ENCODE measurements around the gene GHRHR. TPM values are rescaled to one million over a fixed set of nuclear protein-coding genes. Genes with fewer than 3 reads are reported as not detected.

Gene GHRHR
- total and polyA plus RNA-seq, 9 of the 15 experiments (the other 6 are each of a cell fraction or from before 2014, with no cell fraction given), result not detected

DNA sequence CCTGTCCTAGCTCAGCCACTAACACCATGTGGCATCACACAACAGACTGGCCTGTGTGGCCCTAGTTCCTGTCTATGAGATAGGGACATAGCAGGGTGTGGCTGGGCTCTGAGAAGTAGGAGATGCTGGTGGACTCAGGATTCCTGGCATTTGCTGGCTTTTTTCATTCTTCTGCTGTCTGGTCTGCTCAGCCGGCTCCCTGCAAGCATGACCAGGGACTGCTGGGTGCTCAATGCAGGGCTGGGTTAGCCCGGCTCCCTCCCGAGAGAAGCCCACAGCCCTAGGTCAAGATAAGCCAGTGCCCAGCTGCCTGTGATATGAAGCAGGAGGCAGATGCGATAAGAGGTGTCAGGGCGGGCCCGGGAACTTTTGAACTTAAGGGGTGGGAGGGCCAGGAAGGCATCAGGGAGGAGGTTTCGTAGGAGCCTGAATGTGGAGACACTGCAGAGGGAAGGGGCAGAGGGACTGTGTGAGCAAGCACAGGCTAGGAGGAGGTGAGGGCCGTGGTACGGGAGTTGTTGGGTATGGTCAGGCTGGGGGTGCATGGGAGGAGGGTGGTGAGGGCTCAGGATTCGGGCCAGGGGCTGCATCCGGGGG lies 48.6 kb upstream of the GHRHR start (continued):
- TF ChIP-seq, protein P1, sequence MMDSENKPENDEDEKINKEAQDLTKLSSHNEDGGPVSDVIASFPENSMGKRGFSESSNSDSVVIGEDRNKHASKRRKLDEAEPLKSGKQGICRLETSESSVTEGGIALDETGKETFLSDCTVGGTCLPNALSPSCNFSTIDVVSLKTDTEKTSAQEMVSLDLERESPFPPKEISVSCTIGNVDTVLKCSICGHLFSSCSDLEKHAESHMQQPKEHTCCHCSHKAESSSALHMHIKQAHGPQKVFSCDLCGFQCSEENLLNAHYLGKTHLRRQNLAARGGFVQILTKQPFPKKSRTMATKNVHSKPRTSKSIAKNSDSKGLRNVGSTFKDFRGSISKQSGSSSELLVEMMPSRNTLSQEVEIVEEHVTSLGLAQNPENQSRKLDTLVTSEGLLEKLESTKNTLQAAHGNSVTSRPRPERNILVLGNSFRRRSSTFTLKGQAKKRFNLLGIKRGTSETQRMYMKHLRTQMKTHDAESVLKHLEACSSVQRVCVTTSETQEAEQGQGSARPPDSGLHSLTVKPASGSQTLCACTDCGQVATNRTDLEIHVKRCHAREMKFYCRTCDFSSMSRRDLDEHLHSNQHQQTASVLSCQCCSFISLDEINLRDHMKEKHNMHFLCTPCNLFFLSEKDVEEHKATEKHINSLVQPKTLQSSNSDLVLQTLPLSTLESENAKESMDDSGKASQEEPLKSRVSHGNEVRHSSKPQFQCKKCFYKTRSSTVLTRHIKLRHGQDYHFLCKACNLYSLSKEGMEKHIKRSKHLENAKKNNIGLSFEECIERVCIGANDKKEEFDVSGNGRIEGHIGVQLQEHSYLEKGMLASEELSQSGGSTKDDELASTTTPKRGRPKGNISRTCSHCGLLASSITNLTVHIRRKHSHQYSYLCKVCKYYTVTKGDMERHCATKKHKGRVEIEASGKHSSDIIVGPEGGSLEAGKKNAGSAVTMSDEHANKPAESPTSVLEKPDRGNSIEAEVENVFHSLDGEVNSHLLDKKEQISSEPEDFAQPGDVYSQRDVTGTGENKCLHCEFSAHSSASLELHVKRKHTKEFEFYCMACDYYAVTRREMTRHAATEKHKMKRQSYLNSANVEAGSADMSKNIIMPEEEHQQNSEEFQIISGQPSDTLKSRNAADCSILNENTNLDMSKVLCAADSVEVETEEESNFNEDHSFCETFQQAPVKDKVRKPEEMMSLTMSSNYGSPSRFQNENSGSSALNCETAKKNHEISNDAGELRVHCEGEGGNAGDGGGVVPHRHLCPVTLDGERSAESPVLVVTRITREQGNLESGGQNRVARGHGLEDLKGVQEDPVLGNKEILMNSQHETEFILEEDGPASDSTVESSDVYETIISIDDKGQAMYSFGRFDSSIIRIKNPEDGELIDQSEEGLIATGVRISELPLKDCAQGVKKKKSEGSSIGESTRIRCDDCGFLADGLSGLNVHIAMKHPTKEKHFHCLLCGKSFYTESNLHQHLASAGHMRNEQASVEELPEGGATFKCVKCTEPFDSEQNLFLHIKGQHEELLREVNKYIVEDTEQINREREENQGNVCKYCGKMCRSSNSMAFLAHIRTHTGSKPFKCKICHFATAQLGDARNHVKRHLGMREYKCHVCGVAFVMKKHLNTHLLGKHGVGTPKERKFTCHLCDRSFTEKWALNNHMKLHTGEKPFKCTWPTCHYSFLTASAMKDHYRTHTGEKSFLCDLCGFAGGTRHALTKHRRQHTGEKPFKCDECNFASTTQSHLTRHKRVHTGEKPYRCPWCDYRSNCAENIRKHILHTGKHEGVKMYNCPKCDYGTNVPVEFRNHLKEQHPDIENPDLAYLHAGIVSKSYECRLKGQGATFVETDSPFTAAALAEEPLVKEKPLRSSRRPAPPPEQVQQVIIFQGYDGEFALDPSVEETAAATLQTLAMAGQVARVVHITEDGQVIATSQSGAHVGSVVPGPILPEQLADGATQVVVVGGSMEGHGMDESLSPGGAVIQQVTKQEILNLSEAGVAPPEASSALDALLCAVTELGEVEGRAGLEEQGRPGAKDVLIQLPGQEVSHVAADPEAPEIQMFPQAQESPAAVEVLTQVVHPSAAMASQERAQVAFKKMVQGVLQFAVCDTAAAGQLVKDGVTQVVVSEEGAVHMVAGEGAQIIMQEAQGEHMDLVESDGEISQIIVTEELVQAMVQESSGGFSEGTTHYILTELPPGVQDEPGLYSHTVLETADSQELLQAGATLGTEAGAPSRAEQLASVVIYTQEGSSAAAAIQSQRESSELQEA (IDR thresholded peaks at IDR 0.05; ENCODE audit: low read depth), result no peak
- TF ChIP-seq, protein P2, sequence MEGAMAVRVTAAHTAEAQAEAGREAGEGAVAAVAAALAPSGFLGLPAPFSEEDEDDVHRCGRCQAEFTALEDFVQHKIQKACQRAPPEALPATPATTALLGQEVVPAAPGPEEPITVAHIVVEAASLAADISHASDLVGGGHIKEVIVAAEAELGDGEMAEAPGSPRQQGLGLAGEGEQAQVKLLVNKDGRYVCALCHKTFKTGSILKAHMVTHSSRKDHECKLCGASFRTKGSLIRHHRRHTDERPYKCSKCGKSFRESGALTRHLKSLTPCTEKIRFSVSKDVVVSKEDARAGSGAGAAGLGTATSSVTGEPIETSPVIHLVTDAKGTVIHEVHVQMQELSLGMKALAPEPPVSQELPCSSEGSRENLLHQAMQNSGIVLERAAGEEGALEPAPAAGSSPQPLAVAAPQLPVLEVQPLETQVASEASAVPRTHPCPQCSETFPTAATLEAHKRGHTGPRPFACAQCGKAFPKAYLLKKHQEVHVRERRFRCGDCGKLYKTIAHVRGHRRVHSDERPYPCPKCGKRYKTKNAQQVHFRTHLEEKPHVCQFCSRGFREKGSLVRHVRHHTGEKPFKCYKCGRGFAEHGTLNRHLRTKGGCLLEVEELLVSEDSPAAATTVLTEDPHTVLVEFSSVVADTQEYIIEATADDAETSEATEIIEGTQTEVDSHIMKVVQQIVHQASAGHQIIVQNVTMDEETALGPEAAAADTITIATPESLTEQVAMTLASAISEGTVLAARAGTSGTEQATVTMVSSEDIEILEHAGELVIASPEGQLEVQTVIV (CRISPR knock-in tag; IDR thresholded peaks at IDR 0.05; ENCODE audit: borderline replicate concordance), result no peak
- TF ChIP-seq SETDB1 (IDR thresholded peaks at IDR 0.05; ENCODE audit: low read length) (no peak), FOXP1 (CRISPR knock-in tag; IDR thresholded peaks at IDR 0.05) (0 out of 2 replicates have a peak, but pooled peaks have one; percentile 41), BRD9 (IDR thresholded peaks at IDR 0.05; ENCODE audit: low read depth, partially characterized antibody) (no peak), KLF10 (CRISPR knock-in tag; IDR thresholded peaks at IDR 0.05) (no peak), CCNT2 (IDR thresholded peaks at IDR 0.05; ENCODE audit: borderline replicate concordance, extremely low read depth, insufficient read length, low read depth, low read length) (peak; percentile 98), SMARCC2 (IDR thresholded peaks at IDR 0.05; ENCODE audit: low read depth) (peak; percentile 93), SAFB2 (IDR thresholded peaks at IDR 0.05; ENCODE audit: borderline replicate concordance, low read depth, low read length, severe bottlenecking) (no peak), DACH1 (IDR thresholded peaks at IDR 0.05; ENCODE audit: partially characterized antibody) (peak; percentile 41), CREB1 (IDR thresholded peaks at IDR 0.05) (peak; percentile 67; the same call in 1 of the 2 replicates), CREB1 (CRISPR knock-in tag; IDR thresholded peaks at IDR 0.05) (no peak), RBM17 (IDR thresholded peaks at IDR 0.05; ENCODE audit: borderline replicate concordance, low read depth, low read length) (no peak)
- TF ChIP-seq, protein P3, sequence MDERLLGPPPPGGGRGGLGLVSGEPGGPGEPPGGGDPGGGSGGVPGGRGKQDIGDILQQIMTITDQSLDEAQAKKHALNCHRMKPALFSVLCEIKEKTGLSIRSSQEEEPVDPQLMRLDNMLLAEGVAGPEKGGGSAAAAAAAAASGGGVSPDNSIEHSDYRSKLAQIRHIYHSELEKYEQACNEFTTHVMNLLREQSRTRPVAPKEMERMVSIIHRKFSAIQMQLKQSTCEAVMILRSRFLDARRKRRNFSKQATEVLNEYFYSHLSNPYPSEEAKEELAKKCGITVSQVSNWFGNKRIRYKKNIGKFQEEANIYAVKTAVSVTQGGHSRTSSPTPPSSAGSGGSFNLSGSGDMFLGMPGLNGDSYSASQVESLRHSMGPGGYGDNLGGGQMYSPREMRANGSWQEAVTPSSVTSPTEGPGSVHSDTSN (CRISPR knock-in tag; IDR thresholded peaks at IDR 0.05; ENCODE audit: low read depth), result no peak
- TF ChIP-seq, protein P3 (tag; conservative IDR thresholded peaks at IDR 0.05; ENCODE audit: low read depth), result no peak

All from K562 (cell line).